GM10266 (cell line): ENCODE measurements around the gene GALR3.
"Not testable (repeated sequence)": the region's sequence is repeated elsewhere in the genome, so short reads cannot be mapped to it uniquely, and the experiment has no call there.

Experiments used
- DNase-seq: peaks from one replicate; pipeline ENCODE4 v3.0.0; 2012; ENCODE audit errors: extremely low spot score
- CTCF ChIP-seq: IDR thresholded peaks from 2 replicates; pipeline ENCODE4 v1.5.1; 2012; ENCODE audit warnings: mild to moderate bottlenecking, low read depth; ENCODE audit not compliant: control insufficient read depth, insufficient read depth; ENCODE audit errors: missing control alignments

Gene GALR3

GRCh38 chr22:37797874-37798500 lies 25.2 kb upstream of the GALR3 start:
- DNase-seq, result no peak
- TF ChIP-seq CTCF, result no peak

- not testable (repeated sequence) for DNase-seq
Observed at GRCh38 chr22:37799979-37800378, 23.2 kb upstream of the GALR3 start.

- no peak for DNase-seq
- TF ChIP-seq CTCF, result no peak
Observed at GRCh38 chr22:37801946-37802309, 21.3 kb upstream of the GALR3 start.

- no peak for TF ChIP-seq CTCF
- DNase-seq, result peak; percentile 64
Observed at GRCh38 chr22:37802310-37803194, 20.6 kb upstream of the GALR3 start.

GRCh38 chr22:37803195-37803638 lies 20.0 kb upstream of the GALR3 start:
- TF ChIP-seq CTCF, result no peak

GRCh38 chr22:37803639-37804351 lies 19.4 kb upstream of the GALR3 start:
- no peak for TF ChIP-seq CTCF
- DNase-seq, result no peak

More at GRCh38 chr22:37803195-37803638, 20.0 kb upstream of the GALR3 start:
- DNase-seq, result peak; percentile 52

GRCh38 chr22:37804352-37804880 lies 18.8 kb upstream of the GALR3 start:
- no peak for TF ChIP-seq CTCF
- no peak for DNase-seq
